Muscle of leg (tissue), 11 donors: ENCODE measurements around the gene TPM2. TPM values are rescaled to one million over a fixed set of nuclear protein-coding genes. Genes with fewer than 3 reads are reported as not detected.
A peak's percentile ranks its signal among the peaks of the same experiment; 100 is the strongest.
"Not testable (repeated sequence)": the region's sequence is repeated elsewhere in the genome, so short reads cannot be mapped to it uniquely, and the experiment has no call there.

Experiments
- DNase-seq: peaks from one replicate; pipeline ENCODE4 v3.0.0; 2013
- H3K27ac ChIP-seq: one replicate; pipeline ENCODE4 v1.5.1; 2013; ENCODE audit warnings: mild to moderate bottlenecking, low read length, control low read depth
- H3K27me3 ChIP-seq: one replicate; pipeline ENCODE4 v1.6.1; 2013; ENCODE audit warnings: low read length; ENCODE audit not compliant: control insufficient read depth, insufficient read depth
- H3K36me3 ChIP-seq: one replicate; pipeline ENCODE4 v1.6.1; 2013; ENCODE audit warnings: low read length; ENCODE audit not compliant: control insufficient read depth, insufficient read depth
- H3K4me1 ChIP-seq: one replicate; pipeline ENCODE4 v1.6.1; 2013; ENCODE audit warnings: low read length; ENCODE audit not compliant: control insufficient read depth, insufficient read depth
- H3K4me3 ChIP-seq: one replicate; pipeline ENCODE4 v1.5.1; 2013; ENCODE audit warnings: low read length, control low read depth
- H3K9me3 ChIP-seq: replicated peaks from 2 replicates; pipeline ENCODE4 v1.6.1; 2013; ENCODE audit warnings: low read depth, low read length; ENCODE audit not compliant: control insufficient read depth
- WGBS: methylation state at CpG from one replicate; pipeline ENCODE4 v1.1.5; 2013; ENCODE audit warnings: missing lambda C conversion rate; ENCODE audit not compliant: insufficient coverage; 5-methylcytosine and 5-hydroxymethylcytosine counted together
- polyA plus RNA-seq, 8 donors: library from polyadenylated mRNA; unstranded; fragments of 120-200 nt; gene quantifications; one replicate each; pipeline versions ENCODE4 v1.2.1 to v1.2.3, GENCODE V29; 2013; ENCODE audit warnings: inconsistent platforms in 1 of 8, low replicate concordance in 1 of 8; ENCODE audit not compliant: insufficient read length in 8 of 8, insufficient read depth in 1 of 8
- total RNA-seq: library from RNA; stranded (reverse); fragments of 120-200 nt; gene quantifications from one replicate; pipeline ENCODE4 v1.2.4, GENCODE V29; 2013

TPM2 gene
- total and polyA plus RNA-seq, 9 donors = 4,794 to 8,701 (median 8,066) TPM

DNA sequence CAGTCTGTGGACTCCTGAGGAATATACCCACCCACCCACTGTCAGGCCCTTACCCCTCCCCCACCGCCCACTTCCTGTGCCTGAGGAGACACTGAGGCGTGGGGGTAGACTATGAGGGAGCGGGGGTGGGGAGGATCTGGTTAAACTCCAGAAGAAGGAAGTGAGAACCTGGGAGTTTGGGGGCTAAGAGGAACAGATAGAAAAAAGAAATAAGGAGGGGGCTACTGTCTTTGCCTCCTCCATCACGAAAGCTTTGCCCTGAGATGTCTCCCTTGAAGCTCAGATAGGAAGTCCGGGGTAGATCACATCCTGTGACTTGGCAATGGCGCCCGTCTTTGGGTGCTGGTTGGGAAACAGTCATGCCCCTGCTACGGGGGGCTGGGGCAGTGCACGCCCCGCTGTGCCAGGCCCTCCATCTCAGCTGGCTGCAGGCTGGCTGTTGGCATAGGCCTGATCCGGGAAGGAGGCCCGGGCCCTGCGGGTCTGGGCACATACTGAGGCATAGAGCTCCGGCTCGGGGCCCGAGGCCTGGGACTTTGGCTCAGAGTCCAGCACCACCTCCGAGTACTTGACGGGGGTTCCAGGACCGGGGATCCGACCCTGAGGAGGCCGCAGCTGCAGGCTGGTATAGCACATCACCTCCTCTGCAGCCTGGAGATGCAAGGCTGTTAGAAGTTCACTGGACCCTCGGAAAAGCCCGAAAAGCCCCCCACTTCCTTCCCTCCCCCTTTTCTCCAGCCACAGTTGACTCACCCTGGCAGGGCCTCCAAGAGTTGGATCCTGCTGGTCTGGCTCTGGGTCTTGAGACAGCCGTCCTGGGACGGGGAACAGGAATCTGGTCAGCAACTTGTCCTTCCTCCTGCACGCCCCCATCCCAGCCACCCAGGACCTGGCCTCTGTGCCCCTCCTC, 40.0 kb downstream of the TPM2 start:
- DNase-seq = peak; percentile 59
- WGBS = 49% methylated on average over 22 of the region's 26 CpGs
- Histone ChIP-seq H3K27ac (no peak overlapping the region), H3K4me1 (peaks cover 33% of the 10 kb centered on the region), H3K36me3 (no peaks in the 10 kb centered on the region), H3K27me3 (no peaks in the 10 kb centered on the region), H3K4me3 (no peak overlapping the region), H3K9me3 (no peaks in the 10 kb centered on the region)

GRCh38 chr9:35646533-35647265, 43.0 kb downstream of the TPM2 start:
- Histone ChIP-seq H3K27me3 (no peaks in the 10 kb centered on the region), H3K4me1 (peaks cover 33% of the 10 kb centered on the region), H3K4me3 (peak overlapping the region; percentile 55), H3K27ac (peak overlapping the region; percentile 94), H3K9me3 (no peaks in the 10 kb centered on the region), H3K36me3 (no peaks in the 10 kb centered on the region)
- peak; percentile 97 for DNase-seq
- WGBS = 0% methylated on average over 49 of the region's 58 CpGs

DNA sequence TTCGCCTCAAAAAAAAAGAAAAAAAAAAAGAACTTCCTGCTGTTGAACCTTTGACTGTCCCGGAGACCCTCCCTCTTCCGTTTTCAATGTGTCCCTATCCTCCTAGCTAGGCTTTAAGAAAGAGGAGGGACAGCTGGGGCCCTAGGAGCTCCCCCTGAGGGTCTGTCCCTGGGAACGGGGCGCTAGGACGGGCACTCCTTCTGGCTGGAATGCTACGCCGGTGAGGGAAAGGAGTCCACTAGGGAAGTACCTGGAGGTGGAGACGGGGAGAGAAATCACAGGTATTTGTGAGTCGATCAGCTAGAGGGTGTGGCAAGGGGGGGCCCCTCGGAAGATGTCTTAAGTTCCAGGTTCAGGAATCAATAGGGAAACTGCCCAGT, 43.6 kb downstream of the TPM2 start:
- H3K36me3 ChIP-seq = no peaks in the 10 kb centered on the region
- H3K27me3 ChIP-seq = no peaks in the 10 kb centered on the region
- H3K27ac ChIP-seq = peak overlapping the region; percentile 94
- peak overlapping the region; percentile 55 for H3K4me3 ChIP-seq
- H3K4me1 ChIP-seq = peaks cover 33% of the 10 kb centered on the region
- no peaks in the 10 kb centered on the region for H3K9me3 ChIP-seq
- 0% methylated on average over 9 of the region's 11 CpGs for WGBS
- DNase-seq = peak; percentile 82

GRCh38 chr9:35645736-35646135, 44.0 kb downstream of the TPM2 start:
- not testable (repeated sequence) for H3K9me3 ChIP-seq, DNase-seq, H3K36me3 ChIP-seq, H3K27me3 ChIP-seq
- Histone ChIP-seq H3K4me3 (peak overlapping the region; percentile 55), H3K4me1 (peaks cover 30% of the 10 kb centered on the region), H3K27ac (peak overlapping the region; percentile 94)
- WGBS = 11% methylated on average over 6 of the region's 10 CpGs

GRCh38 chr9:35643046-35643445, 46.7 kb downstream of the TPM2 start:
- Histone ChIP-seq H3K4me3 (no peak overlapping the region), H3K4me1 (peaks cover 12% of the 10 kb centered on the region), H3K27me3 (no peaks in the 10 kb centered on the region), H3K36me3 (no peaks in the 10 kb centered on the region), H3K27ac (no peak overlapping the region), H3K9me3 (no peaks in the 10 kb centered on the region)
- no peak for DNase-seq
- WGBS = 88% methylated on average over 12 of the region's 12 CpGs

DNA sequence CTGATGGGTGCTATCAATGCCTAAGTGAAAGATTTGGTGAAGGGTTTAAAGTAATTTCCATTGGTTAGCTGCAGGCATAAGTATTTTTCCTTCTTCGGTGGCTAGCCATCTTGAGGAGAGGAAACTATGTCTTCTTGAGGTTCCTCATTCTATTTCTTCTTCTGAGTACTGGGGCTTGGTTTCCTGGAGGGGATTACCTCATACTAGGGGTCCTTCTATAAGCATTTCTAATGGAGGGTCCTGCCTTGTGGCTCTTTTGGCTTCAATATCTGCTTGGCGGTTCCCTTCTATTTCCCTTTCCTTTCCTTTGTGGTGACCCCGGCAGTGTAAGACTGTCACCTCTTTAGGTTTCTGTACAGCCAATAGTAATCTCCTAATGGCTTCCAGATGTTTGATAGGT, 48.2 kb downstream of the TPM2 start:
- H3K9me3 ChIP-seq, H3K4me3 ChIP-seq, H3K27me3 ChIP-seq, H3K36me3 ChIP-seq, DNase-seq, H3K27ac ChIP-seq, H3K4me1 ChIP-seq: not testable (repeated sequence)
- no CpG with 5 or more reads among the region's 3 CpGs for WGBS

DNA sequence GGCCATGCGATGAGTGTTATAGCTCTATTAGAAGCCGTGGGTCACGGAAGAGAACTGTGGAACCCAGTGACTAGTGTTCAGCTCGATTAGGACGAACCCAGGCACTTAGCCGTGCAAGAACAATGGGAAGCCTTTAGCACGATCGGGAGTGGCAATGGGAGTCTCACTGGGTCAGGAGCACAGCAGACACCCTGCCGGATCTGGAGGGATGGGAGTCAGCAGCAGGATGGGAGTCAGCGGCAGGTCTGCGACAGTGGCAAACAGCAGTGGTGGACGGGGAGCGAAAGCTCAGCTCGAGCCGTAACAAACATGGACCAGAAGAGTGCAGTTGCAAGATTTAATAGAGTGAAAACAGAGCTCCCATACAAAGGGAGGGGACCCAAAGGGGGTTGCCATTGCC, 49.3 kb downstream of the TPM2 start:
- not testable (repeated sequence) for H3K4me1 ChIP-seq, H3K27me3 ChIP-seq, H3K36me3 ChIP-seq, DNase-seq, H3K4me3 ChIP-seq, H3K9me3 ChIP-seq, H3K27ac ChIP-seq
- 94% methylated on average over 15 of the region's 15 CpGs for WGBS

GRCh38 chr9:35639631-35640030, 50.1 kb downstream of the TPM2 start:
- Histone ChIP-seq H3K9me3 (no peaks in the 10 kb centered on the region), H3K36me3 (no peaks in the 10 kb centered on the region), H3K27me3 (no peaks in the 10 kb centered on the region), H3K4me1 (no peaks in the 10 kb centered on the region), H3K4me3 (no peak overlapping the region), H3K27ac (no peak overlapping the region)
- no CpG with 5 or more reads among the region's 1 CpG for WGBS
- DNase-seq = no peak

GRCh38 chr9:35639225-35639624, 50.5 kb downstream of the TPM2 start:
- DNase-seq, H3K36me3 ChIP-seq, H3K9me3 ChIP-seq, H3K27ac ChIP-seq, H3K4me3 ChIP-seq, H3K4me1 ChIP-seq, H3K27me3 ChIP-seq: not testable (repeated sequence)
- no CpG with 5 or more reads among the region's 1 CpG for WGBS

DNA sequence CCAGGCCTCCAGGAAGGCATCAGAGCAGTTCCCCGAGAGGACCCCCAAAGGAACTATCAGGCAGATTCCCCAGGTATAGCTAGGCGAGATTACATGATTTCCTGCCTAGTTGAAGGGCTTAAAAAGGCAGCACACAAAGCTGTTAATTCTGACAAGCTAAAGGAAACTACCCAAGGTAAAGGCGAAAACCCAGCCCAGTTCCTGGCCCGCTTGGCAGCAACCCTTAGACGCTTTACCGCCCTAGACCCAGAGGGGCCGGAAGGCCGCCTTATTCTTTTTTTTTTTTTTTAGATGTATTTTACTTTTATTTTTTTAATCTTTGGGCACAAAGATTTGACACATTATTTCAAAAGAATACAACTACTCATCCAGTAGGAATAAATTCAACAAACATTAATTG, 51.0 kb downstream of the TPM2 start:
- 17% methylated on average over 1 of the region's 8 CpGs for WGBS
- not testable (repeated sequence) for H3K27ac ChIP-seq, H3K4me1 ChIP-seq, H3K36me3 ChIP-seq, H3K9me3 ChIP-seq, H3K4me3 ChIP-seq, H3K27me3 ChIP-seq, DNase-seq
